Adrenal gland (tissue), 12 donors: ENCODE data around the gene PDX1. TPM values are rescaled to one million over a fixed set of nuclear protein-coding genes. Genes with fewer than 3 reads are reported as not detected.

ENCODE experiments used
- DNase-seq, 7 donors: peaks; one replicate each; pipeline ENCODE4 v3.0.0-alpha.2; 2019 to 2020
- H3K27ac ChIP-seq, 5 donors: fragments of 200-600 bp; sonication (generic) in 4 of 5; 1 replicate in 3 of 5; 2 replicates in 2 of 5; pipeline versions ENCODE4 v1.5.1 to v1.8.0; 2016 to 2020; ENCODE audit warnings: mild to moderate bottlenecking in 1 of 5
- H3K27me3 ChIP-seq: fragments of 200-600 bp; 2 replicates; pipeline ENCODE4 v1.8.0; 2021
- H3K36me3 ChIP-seq, 2 donors: fragments of 200-600 bp; replicated peaks in 1 of 2; 1 replicate in 1 of 2; 2 replicates in 1 of 2; pipeline versions ENCODE4 v1.5.1 to v1.8.0; 2018 to 2022
- H3K4me1 ChIP-seq, 2 donors: fragments of 200-600 bp; replicated peaks in 1 of 2; 1 replicate in 1 of 2; 2 replicates in 1 of 2; pipeline versions ENCODE4 v1.5.1 to v1.8.0; 2018 to 2021
- H3K4me3 ChIP-seq, 4 donors: fragments of 200-600 bp; sonication (generic) in 3 of 4; one replicate each; pipeline ENCODE4 v1.5.1; 2016 to 2018
- H3K9me3 ChIP-seq, 3 donors: fragments of 200-600 bp; sonication (generic) in 1 of 3; replicated peaks in 1 of 3; 1 replicate in 2 of 3; 2 replicates in 1 of 3; pipeline versions ENCODE4 v1.5.1 to v1.8.0; 2016 to 2021
- CTCF ChIP-seq, 6 experiments: fragments of 450-650 bp in 4 of 6; fragments of 200-600 bp in 2 of 6; sonication (generic) in 1 of 6; IDR thresholded peaks; 1 replicate in 5 of 6; 2 replicates in 1 of 6; pipeline versions ENCODE4 v1.5.1 to v1.8.0; 2016 to 2021; ENCODE audit warnings: antibody characterized with exemption in 6 of 6, mild to moderate bottlenecking in 2 of 6, moderate library complexity in 1 of 6
- POLR2A ChIP-seq, 2 donors: fragments of 450-650 bp; IDR thresholded peaks; one replicate each; pipeline ENCODE4 v1.6.1; 2017; ENCODE audit warnings: antibody characterized with exemption in 2 of 2, mild to moderate bottlenecking in 2 of 2, moderate library complexity in 1 of 2
- WGBS, 4 donors: extraction: QIAGEN DNeasy Blood & Tissue Kit in 2 of 4; methylation state at CpG; one replicate each; pipeline versions ENCODE4 v1.1.5 to v1.1.7; 2013 to 2017; 5-methylcytosine and 5-hydroxymethylcytosine counted together
- intact Hi-C, 2 donors: fragments of 100-400 bp; cut with DNase I; formaldehyde crosslinking; loops; one replicate each; pipeline versions ENCODE4 v1.14.1 to v1.15.0; 2022 to 2023
- polyA plus RNA-seq, 3 donors: library from polyadenylated mRNA; stranded (reverse); fragments of 200-250 nt in 2 of 3; fragments of 350-450 nt in 1 of 3; fragmentation: Illumina TruSeq in 1 of 3; extraction: RNeasy Lipid Tissue Mini Kit (QIAGEN cat#74804) in 1 of 3; gene quantifications; one replicate each; pipeline ENCODE4 v1.2.3, GENCODE V29; 2013 to 2014
- total RNA-seq, 9 donors: library from RNA; depleted of rRNA in 4 of 9; stranded (reverse); fragments of >200 nt in 4 of 9; fragments of 120-200 nt in 1 of 9; fragmentation: NEBNext Ultra II Directional in 1 of 9; extraction: Animal tissue kit (Norgen Biotek cat#: 25700) in 1 of 9; gene quantifications; one replicate each; pipeline versions ENCODE4 v1.1.0 to v1.2.4, GENCODE V29; 2013 to 2023
- donor health status: healthy with polysubstance abuse.
- donor health status: Bipolar disorder and iron deficiency.
- donor health status: DM: yes; HTN: yes; CAD: no.
- donor health status: DM: no; HTN: no; CAD: no.
- donor health status: DM: no; HTN: no; CAD: no.
- donor health status: DM: yes; HTN: yes; CAD: no.

Gene PDX1
- total and polyA plus RNA-seq, 12 donors: not detected

DNA sequence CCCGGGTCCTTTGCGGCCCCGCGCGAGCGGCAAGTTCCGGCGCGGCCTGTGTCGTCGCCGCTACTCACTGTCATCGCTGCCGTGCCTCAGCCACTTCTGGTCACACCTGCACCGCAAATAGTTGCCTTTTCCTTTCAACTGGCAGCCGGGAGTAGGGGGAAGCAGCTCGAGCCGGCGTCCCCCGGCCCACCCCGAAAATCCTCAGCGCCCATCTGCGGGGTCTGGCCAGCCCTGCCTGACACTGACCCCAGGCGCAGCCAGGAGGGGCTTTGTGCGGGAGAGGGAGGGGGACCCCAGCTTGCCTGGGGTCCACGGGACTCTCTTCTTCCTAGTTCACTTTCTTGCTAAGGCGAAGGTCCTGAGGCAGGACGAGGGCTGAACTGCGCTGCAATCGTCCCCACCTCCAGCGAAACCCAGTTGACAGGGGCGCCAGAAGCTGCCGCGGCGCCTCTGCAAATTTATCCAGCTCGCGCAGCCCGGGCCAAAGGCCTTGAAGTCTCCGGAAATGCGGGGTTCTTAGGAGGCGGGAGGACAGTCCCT is 1.7 kb downstream of the PDX1 start:
- Histone ChIP-seq H3K4me3 (peak overlapping the region in 1 of 4 donors; percentile 49), H3K27me3 (peaks cover 98% of the 10 kb centered on the region), H3K9me3 (no peaks in the 10 kb centered on the region), H3K4me1 (peaks cover 13 to 25% of the 10 kb centered on the region in 2 donors), H3K27ac (no peak overlapping the region), H3K36me3 (no peaks in the 10 kb centered on the region)
- 7 to 20% (median 15%) methylated on average over 15 to 41 of the region's 41 CpGs for WGBS, 4 donors
- DNase-seq: no peak
- intact Hi-C loops: no loop called here
- no peak for TF ChIP-seq POLR2A (IDR thresholded peaks at IDR 0.05)

DNA sequence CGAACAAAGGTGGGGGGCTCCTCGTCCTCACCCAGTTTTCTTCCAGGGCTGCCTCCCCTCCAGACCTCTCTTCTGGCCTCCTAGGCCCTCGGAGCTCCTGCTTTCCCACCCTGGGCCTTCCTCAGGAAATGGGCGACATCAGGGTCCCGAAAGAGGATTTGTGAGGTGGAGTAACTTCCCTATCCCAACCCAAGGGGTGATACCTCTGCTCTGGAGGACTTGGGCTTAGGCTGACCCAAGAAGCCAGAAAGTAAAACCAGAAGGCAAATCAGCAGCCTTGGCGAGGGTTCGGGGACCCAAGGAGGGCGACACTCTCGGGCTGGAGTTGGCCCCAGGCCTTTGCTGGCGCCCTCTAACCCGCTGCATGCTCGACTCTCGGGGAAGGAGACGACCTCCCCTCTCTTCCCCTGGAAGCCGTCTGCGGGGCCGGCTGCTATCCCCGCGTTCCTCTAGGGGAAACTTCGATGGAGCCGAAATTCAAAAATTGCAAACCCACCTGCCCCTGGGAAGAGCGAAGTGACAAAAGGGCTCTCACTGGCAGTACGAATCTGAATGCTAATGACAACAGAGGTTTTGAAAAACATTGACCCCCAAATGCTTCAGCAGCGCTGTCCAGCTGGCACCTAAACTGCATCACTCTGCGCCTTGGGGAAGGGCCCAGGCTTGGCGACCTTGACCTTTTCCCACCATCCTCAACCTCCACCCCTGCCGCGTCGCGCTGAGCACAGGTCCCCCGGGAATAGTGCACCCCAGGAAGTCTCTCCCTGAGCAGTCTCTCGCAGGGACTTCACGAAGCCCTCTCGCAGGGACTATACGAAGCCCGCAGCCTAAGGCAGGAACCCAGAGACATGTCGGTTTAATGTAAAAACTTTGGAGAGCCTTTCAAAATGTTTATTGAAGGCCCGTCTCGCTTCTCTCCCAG is 2.4 kb downstream of the PDX1 start:
- intact Hi-C loops: no loop called here
- peaks cover 13 to 25% of the 10 kb centered on the region in 2 donors for H3K4me1 ChIP-seq
- peaks cover 98% of the 10 kb centered on the region for H3K27me3 ChIP-seq
- DNase-seq: no peak
- no peaks in the 10 kb centered on the region for H3K36me3 ChIP-seq
- no peak for TF ChIP-seq CTCF (IDR thresholded peaks at IDR 0.05)
- no peak for TF ChIP-seq POLR2A (IDR thresholded peaks at IDR 0.05)
- no peaks in the 10 kb centered on the region for H3K9me3 ChIP-seq
- no peak overlapping the region for H3K27ac ChIP-seq
- WGBS, 4 donors: 14 to 22% (median 17%) methylated on average over 24 to 39 of the region's 39 CpGs
- H3K4me3 ChIP-seq: no peak overlapping the region

DNA sequence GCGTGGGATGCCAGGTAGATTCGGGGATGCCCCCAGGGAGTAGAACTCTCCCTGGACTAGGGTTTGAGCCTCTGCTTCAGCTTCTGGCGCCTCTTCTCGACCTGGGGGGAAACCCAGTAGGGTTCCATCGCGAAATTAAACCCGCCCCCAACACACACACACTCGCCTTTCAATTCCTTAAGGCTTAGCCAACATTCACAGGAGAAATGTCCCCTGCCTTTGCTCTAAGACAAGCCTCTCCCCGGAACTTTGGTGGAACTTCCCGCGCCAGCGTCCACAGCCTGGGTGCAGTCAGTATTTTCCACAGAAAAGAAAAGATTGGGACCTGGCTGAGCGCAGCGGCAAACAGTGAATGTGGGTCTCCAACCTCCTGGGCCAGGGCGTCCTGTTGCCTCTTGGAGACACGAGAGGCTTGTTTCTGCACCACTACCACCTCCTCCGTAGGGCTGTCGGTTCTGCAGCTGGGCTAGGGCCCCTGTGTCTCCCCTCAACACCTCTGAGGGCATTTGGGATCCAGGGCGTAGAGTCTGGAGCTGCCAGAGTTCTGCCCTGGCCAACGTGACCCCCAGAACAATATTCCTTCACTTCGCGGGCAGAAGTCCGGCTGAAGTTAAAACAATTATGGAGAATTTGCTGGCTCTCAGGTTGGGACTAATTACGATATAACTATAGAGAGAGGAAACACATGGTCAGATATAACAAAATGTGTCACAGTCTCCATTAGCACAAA is 3.2 kb downstream of the PDX1 start:
- H3K4me3 ChIP-seq: no peak overlapping the region
- intact Hi-C loops: no loop called here

More for the DNA sequence above, 3.2 kb downstream of the PDX1 start:
- peaks cover 98% of the 10 kb centered on the region for H3K27me3 ChIP-seq
- H3K4me1 ChIP-seq: peaks cover 13 to 25% of the 10 kb centered on the region in 2 donors
- WGBS, 4 donors: 6 to 11% (median 8%) methylated on average over 17 to 24 of the region's 24 CpGs
- no peak overlapping the region for H3K27ac ChIP-seq
- no peak for TF ChIP-seq CTCF (IDR thresholded peaks at IDR 0.05)
- TF ChIP-seq POLR2A (IDR thresholded peaks at IDR 0.05): no peak
- H3K9me3 ChIP-seq: no peaks in the 10 kb centered on the region
- DNase-seq: no peak
- no peaks in the 10 kb centered on the region for H3K36me3 ChIP-seq
